Midbrain (tissue), 1 donor: ENCODE measurements around the gene PEAK3.
A peak's percentile ranks its signal among the peaks of the same experiment; 100 is the strongest.

Experiments
- DNase-seq: peaks from one replicate; lab custom pipeline; 2025; lab: John Stamatoyannopoulos, UW

Gene PEAK3

DNA sequence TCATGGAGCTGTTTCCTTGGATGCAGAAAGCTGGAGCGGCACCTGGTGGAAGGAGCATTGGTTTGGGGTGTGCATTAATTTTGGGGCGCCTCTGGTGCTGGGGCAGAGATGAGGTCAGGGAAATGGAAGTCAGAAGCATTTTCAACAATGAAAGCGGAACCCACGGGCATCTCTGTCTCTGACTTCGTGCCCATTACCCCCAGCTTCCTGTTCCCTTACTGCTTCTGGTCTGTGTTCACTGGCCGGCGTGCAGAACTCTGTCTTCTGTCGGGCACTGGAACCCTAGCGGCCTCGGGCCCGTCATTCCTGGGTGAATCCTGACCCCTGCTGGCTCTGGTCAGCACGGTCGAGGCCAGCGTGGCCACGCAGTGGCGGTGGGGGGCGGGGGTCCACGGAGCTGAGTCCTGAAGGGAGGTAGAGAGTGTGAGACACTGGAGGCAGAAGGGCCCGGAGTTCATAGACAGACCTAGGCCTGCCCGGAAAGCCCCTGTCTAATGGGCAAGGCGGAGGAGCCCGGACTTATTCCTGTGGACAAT lies 33.9 kb upstream of the PEAK3 start:
- peak; percentile 74 for DNase-seq

DNA sequence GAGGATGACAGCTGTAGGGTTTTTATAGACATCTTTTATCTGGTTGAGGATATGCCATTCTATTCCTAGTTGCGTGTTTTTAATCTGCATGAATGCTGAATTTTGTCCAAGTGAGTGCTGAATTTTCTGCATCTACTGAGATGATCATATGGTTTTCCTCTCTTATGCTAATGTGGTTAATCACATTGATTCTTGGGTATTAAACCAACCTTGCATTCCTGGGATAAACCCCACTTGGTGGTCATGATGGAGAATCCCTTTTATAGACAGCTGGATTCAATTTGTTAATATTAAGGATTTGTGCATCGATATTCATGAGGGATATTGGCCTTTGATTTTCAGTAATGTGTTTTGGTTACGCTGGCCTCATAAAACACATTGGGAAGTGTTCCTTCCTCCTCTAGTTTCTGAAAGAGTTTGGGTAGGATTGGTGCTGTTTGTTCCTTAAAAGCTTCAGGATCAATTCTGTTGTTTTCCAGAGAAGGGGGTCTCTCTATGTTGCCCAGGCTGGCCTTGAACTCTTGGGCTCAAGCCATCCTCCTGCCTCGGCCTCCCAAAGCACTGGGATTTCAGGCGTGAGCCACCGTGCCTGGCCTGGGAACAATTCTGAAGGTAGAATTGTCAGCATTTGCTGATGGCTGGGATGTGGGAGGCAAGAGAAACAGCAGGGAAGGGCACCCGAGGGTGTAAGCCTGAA lies 33.3 kb upstream of the PEAK3 start:
- DNase-seq: no peak

DNA sequence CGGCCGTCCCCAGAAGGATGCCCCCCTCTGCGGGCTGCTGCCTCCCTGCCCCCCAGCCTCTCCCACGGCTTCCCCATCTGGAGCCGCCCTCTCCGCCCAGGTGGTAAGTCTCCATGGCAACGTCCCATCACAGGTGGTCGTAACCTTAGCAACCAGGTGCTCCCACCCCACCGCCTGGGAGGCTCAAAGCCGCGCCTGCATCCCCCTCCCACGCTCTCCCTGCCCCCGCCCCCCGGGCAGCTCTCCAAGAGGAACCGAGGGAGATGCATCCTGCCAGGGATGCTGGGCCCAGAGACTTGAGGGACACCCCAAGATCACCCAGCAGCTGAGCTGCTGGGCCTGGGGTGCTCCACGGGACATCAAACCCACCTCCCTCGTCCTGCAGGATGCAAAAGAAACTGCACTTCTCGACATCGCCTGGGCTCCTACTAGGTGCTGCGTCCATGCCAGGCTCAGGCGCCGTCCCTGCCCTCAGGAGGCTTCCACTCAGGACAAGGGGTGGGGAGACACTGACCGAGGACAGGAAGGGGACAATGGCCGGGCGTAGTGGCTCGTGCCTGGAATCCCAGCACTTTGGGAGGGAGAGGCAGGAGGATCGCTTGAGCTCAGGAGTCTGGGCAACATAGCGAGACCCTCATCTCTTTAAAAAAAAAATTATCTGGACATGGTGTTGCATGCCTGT lies 31.0 kb upstream of the PEAK3 start:
- DNase-seq: no peak

DNA sequence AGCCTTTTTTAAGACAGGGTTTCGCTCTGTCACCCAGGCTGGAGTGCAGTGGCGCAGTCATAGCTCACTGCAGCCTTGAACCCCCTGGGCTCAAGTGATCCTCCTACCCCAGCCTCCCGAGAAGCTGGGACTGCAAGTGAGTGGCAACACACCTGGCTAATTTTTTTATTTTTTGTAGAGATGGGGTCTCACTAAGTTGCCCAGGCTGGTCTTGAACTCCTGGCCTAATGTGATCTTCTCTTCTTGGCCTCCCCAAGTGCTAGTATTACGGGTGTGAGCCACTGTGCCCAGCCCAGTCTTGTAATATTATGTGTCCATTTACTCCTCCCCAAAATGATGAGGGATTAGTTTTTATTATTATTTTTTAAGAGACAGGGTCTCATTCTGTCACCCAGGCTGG lies 29.1 kb upstream of the PEAK3 start:
- no peak for DNase-seq

DNA sequence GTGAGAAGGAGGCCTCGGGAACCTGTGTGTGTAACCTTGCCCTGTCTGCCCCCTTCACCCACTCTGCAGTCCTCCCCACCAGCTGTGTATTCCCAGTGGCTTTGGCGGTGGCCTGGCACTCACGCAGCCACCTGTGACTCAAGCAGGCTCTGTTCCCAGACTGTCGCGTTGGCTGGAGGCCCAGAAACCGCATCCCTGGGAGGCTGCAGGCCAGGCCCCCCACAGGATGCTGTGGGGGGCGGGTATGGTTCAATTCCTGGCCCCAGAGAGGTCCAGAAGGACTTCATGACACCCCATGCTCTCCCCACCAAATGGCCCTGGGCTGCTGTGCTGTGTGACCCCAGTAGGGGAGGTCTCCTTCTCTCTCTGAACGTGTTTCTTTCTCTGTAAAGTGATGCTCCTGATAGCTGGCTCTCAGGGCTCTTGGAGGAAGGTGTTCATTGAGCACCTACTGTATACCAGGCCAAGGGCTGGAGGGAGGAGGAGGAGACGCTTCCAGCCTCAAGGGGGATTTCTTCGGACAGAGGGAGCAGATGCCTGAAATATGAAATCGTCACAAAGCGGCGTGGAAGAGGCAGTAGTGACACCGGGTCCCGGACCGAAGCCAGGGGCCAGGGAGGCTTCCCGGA lies 27.9 kb upstream of the PEAK3 start:
- DNase-seq: peak; percentile 23

DNA sequence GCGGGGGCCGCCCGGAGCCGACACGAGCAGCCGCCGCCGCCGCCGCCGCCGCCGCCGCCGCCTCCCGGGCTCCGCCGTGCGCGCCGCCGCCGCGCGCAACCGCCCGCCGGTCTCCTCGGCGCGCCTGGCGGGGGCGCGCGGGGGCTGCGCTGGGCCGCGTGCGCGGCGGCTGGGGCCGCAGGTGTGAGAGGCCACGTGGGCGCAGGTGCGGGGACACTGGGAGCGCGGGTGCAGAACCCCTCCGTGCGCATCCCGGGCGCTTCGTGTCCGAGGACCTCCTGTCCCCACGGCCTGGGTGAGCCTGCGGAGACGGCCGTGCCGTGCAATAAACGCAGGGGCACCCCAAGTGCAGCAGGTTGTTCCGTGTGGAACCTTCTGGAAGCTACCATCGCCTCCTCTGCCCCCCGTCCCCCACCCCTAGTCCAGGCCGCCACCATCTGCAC lies 26.2 kb upstream of the PEAK3 start, which contains the start of gene LINGO3:
Gene LINGO3 (minus strand): TSS at position 41 of the 443 bp plus-strand sequence. CDS start 16,378 bp downstream, outside the sequence.
- no peak for DNase-seq

DNA sequence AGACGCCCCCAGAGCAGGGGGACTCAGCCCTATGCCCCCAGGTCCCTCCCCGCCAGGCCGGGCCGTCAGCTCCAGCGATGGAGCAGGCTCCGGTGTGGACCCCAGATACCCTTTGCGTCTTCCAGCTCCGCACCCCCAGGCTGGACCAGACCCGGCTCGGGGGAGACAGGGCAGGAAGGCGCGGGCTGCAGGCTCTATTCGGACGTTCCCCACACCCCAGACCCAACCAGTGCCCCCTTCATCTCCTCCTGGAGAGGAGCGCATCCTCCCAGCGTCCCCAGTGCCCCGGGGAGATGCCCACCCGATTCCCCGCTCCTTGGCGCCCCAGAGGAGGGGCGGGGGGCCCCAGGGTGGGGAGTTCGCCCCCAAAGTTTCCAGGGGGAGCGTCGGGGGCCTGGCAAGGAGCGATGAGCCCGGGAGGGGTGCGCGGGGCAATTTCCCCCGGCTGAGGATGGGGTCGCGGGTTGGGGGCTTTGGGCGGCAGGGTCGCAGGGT lies 25.6 kb upstream of the PEAK3 start:
- no peak for DNase-seq

DNA sequence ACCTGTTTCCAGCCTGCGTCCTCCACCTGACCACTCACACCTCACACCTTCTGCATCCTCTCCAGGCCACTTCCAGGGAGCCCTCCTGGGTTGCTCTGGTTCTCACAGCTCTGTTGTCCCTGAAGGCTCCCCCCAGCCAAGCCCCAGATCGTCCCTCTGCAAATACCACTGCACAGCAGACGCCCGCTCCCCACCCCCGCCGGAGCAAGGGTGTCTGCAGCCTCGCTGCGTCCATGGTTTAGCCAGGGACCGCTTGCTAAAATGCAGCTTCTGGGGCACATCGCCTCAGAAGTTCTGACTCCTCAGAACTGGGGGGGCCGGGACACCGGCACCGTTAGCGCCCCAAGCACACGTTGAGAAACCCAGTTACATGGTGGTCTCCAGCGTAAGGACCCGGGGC lies 25.0 kb upstream of the PEAK3 start:
- DNase-seq: no peak

DNA sequence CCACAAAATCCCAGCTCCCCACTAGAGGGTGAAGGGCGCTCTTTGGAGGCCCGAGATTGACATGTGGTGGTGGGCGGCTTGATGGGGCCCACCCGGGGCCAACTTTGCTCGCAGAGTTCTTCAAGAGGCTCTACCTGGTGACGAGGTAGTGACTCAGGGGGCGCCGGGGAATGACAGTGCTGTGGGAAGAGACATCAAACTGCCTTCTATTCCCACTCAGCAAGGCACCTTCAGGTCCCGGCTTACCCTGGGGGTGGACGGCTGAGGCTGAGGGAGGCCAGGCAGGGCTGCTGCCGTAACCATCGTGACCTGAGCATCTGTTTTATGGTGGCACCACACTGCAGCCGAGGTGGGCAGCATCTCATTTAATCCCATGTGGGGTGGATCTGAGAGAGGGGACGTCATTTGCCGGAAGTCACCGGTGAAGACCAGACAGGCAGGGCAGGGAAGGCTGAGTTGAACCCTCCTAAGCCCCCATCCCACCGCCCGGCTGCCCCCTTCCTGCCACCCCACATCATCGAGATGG lies 24.4 kb upstream of the PEAK3 start:
- no peak for DNase-seq

DNA sequence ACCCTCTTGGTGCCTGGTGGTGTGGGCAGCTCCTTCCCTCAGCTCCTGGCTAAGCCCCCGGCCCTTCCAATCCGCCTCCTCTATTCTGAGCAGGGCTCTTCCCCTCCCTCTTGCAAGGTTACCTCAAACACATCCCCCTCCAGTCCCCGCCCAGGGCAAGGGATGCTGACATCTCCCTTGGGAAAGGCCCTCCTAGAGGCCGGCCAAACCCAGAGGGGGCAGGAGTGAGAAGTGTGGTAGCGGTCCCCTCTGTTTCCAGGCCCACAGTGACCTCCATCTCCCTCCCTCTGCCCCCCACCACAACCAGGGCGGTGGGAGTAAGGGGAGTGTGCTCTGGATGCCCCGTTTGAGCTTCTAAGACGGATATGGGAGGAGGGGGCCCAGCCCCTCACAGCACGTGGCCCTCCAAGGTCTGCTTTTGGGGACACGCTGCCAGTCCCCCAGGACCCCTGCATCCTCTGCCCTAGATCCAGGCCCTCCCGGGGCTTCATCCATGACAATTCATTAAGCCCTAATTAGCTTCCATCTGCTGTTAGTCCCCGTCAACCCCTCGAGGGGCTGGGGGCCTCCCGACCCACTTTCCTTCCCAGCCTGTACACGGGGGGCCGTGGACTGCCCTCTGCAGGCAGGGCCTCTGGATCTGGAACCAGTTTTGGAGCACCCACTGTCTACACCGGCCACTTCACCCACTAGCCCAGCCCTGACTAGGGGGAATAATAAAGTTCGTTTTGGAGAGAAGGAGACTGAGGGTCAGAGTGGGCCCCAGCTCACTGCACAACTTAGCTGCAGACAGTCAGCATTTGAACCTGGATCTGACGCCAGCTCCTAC lies 23.7 kb upstream of the PEAK3 start:
- no peak for DNase-seq

DNA sequence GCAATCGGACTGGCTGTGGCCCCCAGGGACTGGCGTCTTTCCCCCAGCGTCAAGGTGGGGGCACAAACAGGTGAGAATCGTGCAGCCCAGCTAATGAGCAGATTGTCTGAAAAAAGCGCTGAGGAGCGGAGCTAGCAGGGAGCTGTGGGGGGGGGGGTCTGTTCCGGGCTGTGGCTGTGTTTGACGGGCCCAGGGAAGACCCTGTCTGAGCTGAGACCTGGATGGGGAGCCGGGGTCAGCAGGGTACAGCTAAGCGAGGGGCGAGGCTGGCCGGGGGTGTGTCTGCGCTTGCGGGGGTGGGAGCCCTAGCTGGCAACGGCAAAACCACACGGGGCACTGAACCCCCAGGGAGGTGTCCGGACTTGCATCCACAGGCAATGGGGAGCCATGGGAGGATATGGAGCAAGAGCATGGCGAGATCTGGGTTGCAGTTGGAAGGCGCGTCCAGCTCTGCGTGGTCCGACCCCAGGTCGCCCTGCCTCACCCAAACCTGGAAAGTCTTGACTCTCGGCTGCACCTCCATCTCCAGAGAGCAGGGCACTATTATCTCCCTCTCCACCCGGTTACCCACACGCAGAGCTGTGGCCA lies 21.3 kb upstream of the PEAK3 start:
- DNase-seq: no peak

DNA sequence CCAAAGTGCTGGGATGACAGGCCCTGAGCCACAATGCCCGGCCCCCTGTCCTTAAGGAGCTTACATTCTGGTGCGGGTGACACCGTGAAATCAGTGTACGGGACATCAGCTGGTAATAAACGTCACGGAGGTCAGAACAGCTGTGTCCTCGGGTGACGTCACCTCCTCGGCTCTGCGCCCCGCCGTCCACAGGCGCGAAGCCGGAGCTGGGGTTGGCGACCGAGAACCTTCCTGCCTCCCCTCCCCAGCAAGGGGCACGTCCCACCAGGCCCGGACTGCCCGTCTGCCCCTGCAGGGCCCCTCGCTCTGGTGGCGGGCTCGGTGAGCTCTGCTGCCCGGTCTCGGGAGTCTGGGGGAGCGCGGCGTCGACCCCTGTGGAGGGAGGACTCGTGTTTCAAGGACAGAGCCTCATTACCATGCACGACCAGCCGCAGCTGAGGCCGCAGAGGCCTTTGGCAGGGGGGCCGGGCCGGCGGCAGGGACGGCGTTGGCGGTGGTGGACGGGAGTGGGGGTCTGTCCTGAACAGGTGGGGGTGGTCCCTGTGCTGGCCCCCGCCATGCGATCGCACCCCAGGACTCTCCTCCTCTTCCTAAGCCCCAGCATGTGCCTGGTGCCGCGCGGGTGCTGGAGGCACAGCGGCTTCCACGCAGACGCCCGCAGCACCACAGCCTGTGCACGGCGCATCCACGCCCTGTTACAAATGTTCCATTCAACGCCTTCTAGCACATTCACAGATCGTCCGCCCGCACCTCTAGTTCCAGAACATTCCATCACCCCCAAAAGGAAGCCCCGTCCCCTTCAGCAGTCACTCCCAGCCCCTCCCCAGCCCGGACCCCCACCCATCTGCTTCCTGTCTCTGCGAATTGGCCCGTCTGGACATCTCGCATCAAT lies 20.6 kb upstream of the PEAK3 start:
- DNase-seq: no peak

DNA sequence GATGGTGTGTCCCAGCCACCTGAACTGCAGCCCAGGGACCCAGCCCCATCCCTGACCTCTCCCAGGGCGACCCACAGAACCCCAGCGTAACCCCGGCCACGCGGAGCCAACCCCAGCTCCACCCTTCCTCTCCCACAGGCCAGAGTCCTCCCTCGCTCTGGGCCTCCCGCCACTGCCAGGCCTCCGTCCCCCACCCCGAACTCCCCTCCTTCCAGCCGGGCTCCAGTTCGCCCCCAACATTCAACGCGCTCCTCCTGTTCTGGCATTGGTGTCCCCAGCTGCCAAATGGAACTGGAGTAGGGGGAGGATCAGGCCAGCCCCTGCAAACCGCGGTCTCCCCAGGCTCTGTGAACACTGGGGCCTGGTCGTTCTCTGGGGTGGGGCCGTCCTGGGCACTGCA lies 18.6 kb upstream of the PEAK3 start:
- DNase-seq: no peak

DNA sequence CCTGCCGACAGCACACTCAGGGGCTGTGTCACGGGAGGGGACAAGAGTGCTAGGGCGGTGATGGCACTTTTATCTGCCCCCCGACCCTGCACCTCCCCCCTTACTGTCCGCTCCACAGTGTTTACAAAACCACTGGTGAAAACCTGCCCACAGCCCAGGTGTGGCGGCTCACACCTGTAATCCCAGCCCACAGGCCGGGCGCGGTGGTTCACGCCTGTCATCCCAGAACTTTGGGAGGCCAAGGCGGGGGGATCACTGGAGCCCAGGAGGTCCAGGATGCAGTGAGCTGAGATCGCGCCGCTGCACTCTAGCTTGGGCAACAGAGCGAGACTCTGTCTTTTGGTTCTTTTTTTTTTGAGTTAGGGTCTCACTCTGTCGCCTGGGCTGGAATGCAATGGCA lies 14.2 kb upstream of the PEAK3 start:
- DNase-seq: no peak

DNA sequence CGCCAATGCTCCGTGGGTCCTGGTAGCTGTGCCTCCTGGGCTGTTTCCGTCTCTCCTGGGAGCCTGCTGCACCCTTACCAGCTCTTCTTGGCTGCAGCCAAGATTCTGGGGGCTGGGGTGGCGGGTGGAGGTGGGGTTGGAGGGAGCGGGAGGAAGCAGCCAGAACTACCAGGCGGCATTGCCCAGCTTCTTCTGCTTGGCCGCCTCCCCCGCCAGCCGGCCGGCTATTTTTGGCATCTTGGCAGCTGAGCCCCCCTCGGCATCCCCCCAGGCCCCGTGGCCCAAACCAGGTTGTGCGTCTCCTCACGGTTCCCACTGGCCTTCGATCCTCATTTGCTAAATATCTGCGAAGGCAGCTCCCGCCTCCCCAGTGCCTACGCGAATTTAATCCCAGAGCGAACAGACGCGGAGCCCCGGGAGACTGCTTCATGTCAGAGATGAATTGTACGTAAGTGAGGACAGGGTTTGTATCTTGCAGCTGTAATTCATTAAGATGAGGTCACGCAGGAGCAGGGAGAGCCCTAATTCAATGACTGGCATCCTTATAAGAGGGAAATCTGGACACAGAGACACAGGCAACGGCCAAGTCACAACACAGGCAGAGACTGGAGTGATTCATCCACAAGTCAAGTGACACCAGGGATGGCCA lies 12.8 kb upstream of the PEAK3 start:
- peak; percentile 39 for DNase-seq

DNA sequence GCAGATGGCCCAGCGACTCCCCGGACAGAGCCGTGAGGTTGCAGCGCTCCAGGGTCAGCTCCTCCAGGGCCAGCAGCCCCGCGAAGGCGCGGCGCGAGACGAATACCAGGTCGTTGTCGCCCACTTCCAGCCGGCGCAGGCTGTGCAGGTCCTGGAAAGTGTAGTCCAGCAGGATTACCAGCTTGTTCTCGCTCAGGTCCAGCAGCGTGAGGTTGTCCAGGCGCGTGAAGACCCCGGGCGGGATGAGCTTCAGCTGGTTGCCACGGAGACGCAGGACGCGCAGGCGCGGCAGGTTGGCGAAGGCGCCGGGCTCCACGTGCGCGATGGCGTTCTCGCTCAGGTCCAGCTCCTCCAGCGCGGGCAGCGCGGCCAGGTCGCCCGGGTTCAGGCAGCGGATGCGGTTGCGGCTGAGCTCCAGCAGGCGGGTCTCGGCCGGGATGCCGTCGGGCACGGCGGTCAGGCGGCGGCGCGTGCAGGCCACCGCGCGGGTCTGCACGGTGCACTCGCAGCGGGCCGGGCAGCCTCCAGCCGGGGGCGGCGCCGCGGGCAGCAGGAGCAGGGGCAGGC lies 9.3 kb upstream of the PEAK3 start:
- no peak for DNase-seq

DNA sequence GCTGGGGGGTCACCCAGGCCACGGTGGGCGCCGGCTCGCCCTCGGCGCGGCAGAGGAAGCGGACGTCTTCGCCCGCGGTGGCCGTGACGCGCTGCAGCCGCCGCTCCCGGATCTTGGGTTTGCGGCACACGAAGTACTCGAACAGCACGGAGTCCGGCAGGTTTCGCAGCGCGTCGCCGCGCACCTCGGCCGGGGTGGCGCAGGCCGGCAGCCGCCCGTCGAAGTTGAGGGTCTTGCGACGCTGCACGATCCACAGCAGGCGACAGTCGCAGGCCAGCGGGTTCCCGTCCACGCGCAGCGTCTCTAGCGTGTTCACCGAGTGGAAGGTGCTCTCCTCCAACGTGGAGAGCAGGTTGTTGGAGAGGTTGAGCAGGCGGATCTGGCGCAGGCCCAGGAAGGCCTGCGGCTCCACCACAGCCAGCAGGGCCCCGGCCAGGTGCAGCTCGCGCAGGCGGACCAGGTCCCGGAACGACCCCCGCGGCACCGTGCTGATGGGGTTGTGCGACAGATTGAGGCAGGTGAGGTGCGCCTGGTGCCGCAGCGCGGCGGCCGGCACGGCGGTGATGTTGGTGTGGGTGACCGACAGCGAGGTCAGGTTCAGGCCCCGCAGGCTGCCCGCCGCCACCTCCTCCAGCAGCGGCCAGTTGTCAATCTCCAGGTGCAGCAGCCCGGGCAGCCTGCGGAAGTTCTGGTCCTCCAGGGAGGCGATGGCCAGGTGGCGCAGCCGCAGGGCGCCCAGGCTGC lies 8.6 kb upstream of the PEAK3 start:
- no peak for DNase-seq

DNA sequence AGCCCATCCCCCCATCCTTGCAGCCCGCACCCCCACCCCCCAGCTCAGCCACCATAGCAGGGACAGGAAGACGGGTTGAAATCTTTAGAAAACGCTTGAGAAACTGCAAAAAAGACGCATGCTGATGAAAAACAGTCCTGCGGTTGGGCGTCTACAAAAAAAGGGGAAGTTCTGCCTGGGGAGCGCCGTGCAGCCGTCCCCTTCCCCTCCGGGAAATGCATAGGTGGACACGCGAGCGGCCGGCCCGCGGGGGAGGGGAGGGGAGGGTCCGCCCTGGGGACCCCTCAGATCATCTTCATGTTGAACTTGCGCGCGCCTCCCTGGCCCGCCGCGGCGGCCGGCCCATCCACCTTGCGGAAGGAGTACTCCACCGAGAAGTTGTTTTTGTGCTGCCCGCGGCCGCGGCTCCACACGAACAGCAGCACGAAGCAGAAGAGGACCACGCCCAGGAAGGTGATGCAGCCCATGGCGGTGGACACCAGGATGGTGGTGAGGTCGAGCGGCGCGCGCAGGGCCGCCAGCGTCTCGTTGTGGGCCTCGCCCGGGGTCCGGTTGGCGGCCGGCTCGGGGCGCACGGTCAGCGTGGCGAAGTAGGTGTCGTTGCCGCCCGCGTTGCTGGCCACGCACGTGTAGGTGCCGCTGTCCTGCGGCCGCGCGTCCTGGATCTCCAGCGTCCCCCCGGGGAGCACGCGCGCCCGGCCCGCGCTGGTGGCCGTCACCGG lies 7.9 kb upstream of the PEAK3 start:
- peak; percentile 28 for DNase-seq
